Liver (tissue), 9 donors: ENCODE measurements around the gene CX3CR1. TPM values are rescaled to one million over a fixed set of nuclear protein-coding genes. Genes with fewer than 3 reads are reported as not detected.

Experiments
- DNase-seq: peaks from one replicate; pipeline ENCODE4 v3.0.0-alpha.2; 2017; ENCODE audit warnings: low spot score
- H3K27ac ChIP-seq, 2 donors: one replicate each; pipeline ENCODE4 v1.7.0; 2013; ENCODE audit warnings: inconsistent platforms in 2 of 2, low read length in 2 of 2, control low read depth in 1 of 2, low read depth in 1 of 2, mild to moderate bottlenecking in 1 of 2
- H3K27me3 ChIP-seq, 4 donors: one replicate each; pipeline versions ENCODE4 v1.6.1 to v1.7.0; 2013; ENCODE audit warnings: low read length in 3 of 4, inconsistent platforms in 1 of 4, mild to moderate bottlenecking in 1 of 4, moderate library complexity in 1 of 4; ENCODE audit not compliant: control insufficient read depth in 4 of 4, insufficient read depth in 4 of 4
- H3K36me3 ChIP-seq, 4 donors: one replicate each; pipeline versions ENCODE4 v1.6.1 to v1.7.0; 2013; ENCODE audit warnings: low read length in 3 of 4, mild to moderate bottlenecking in 3 of 4, low read depth in 1 of 4, moderate library complexity in 1 of 4; ENCODE audit not compliant: control insufficient read depth in 4 of 4, insufficient read depth in 3 of 4
- H3K4me1 ChIP-seq, 4 donors: one replicate each; pipeline versions ENCODE4 v1.6.1 to v1.7.0; 2013; ENCODE audit warnings: low read length in 3 of 4, mild to moderate bottlenecking in 3 of 4, moderate library complexity in 1 of 4; ENCODE audit not compliant: control insufficient read depth in 4 of 4, insufficient read depth in 4 of 4
- H3K4me3 ChIP-seq, 3 donors: one replicate each; pipeline versions ENCODE4 v1.6.1 to v1.7.0; 2013; ENCODE audit warnings: low read length in 3 of 3, control low read depth in 1 of 3, low read depth in 1 of 3, mild to moderate bottlenecking in 1 of 3
- H3K9ac ChIP-seq, 2 donors: one replicate each; pipeline ENCODE4 v1.7.0; 2013; ENCODE audit warnings: low read length in 2 of 2, mild to moderate bottlenecking in 2 of 2, moderate library complexity in 2 of 2, control low read depth in 1 of 2, low read depth in 1 of 2
- H3K9me3 ChIP-seq, 4 donors: one replicate each; pipeline versions ENCODE4 v1.6.1 to v1.7.0; 2013; ENCODE audit warnings: low read length in 3 of 4; ENCODE audit not compliant: control insufficient read depth in 4 of 4
- EGR1 ChIP-seq, 2 donors: IDR thresholded peaks; 2 replicates each; pipeline ENCODE4 v1.6.1; 2016 to 2018; ENCODE audit warnings: antibody characterized with exemption in 2 of 2, low read depth in 2 of 2
- FOXA1 ChIP-seq: IDR thresholded peaks from 2 replicates; pipeline ENCODE4 v1.6.1; 2016; ENCODE audit warnings: antibody characterized with exemption
- GABPA ChIP-seq, 2 donors: IDR thresholded peaks in 1 of 2; conservative IDR thresholded peaks in 1 of 2; 2 replicates each; pipeline ENCODE4 v1.6.1; 2016; ENCODE audit warnings: antibody characterized with exemption in 2 of 2, mild to moderate bottlenecking in 1 of 2, moderate library complexity in 1 of 2
- HNF4A ChIP-seq, 2 donors: conservative IDR thresholded peaks; 2 replicates each; pipeline ENCODE4 v1.6.1; 2016; ENCODE audit warnings: antibody characterized with exemption in 2 of 2, mild to moderate bottlenecking in 2 of 2
- HNF4G ChIP-seq: IDR thresholded peaks from 2 replicates; pipeline ENCODE4 v1.6.1; 2016; ENCODE audit warnings: antibody characterized with exemption
- JUND ChIP-seq, 2 donors: IDR thresholded peaks; 2 replicates each; pipeline ENCODE4 v1.6.1; 2016; ENCODE audit warnings: antibody characterized with exemption in 2 of 2
- NR2F2 ChIP-seq: IDR thresholded peaks from 2 replicates; pipeline ENCODE4 v1.6.1; 2016; ENCODE audit warnings: antibody characterized with exemption
- RAD21 ChIP-seq, 2 donors: IDR thresholded peaks; 2 replicates each; pipeline ENCODE4 v1.6.1; 2016; ENCODE audit warnings: antibody characterized with exemption in 2 of 2, mild to moderate bottlenecking in 2 of 2
- RXRA ChIP-seq, 2 donors: IDR thresholded peaks; 2 replicates each; pipeline ENCODE4 v1.6.1; 2017 to 2018; ENCODE audit warnings: antibody characterized with exemption in 2 of 2, mild to moderate bottlenecking in 1 of 2
- SP1 ChIP-seq: IDR thresholded peaks from 2 replicates; pipeline ENCODE4 v1.6.1; 2018; ENCODE audit warnings: antibody characterized with exemption, mild to moderate bottlenecking
- TAF1 ChIP-seq: conservative IDR thresholded peaks from 2 replicates; pipeline ENCODE4 v1.6.1; 2016; ENCODE audit warnings: antibody characterized with exemption, mild to moderate bottlenecking
- YY1 ChIP-seq: IDR thresholded peaks from 2 replicates; pipeline ENCODE4 v1.6.1; 2016; ENCODE audit warnings: antibody characterized with exemption, mild to moderate bottlenecking
- WGBS: extraction: QIAGEN DNeasy Blood & Tissue Kit; methylation state at CpG from one replicate; pipeline ENCODE4 v1.1.7; 2013; 5-methylcytosine and 5-hydroxymethylcytosine counted together
- polyA plus RNA-seq, 2 donors: library from polyadenylated mRNA; stranded (reverse) in 1 of 2; unstranded in 1 of 2; fragments of 200-250 nt in 1 of 2; fragments of >200 nt in 1 of 2; fragmentation: Nextera tagmentation in 1 of 2; extraction: Ambion mirVana in 1 of 2; gene quantifications; one replicate each; pipeline versions ENCODE4 v1.2.1 to v1.2.3, GENCODE V29; 2013 to 2015
- total RNA-seq, 2 donors: library from RNA; depleted of rRNA; stranded (reverse); fragments of >200 nt; gene quantifications; one replicate each; pipeline ENCODE4 v1.2.3, GENCODE V29; 2014
- TF ChIP-seq, protein P1 (sequence below): IDR thresholded peaks from 2 replicates; pipeline ENCODE4 v1.6.1; 2016; ENCODE audit warnings: antibody characterized with exemption
- TF ChIP-seq, protein P2 (sequence below): IDR thresholded peaks from 2 replicates; pipeline ENCODE4 v1.6.1; 2016; ENCODE audit warnings: antibody characterized with exemption
- TF ChIP-seq, protein P3 (sequence below): fragments of 150-350 bp; IDR thresholded peaks from 2 replicates; pipeline ENCODE4 v1.5.1; 2017; ENCODE audit warnings: improper control_type of control experiment, low read depth, low read length; ENCODE audit not compliant: missing input control
- TF ChIP-seq, protein P4 (sequence below): IDR thresholded peaks from 2 replicates; pipeline ENCODE4 v1.6.1; 2016; ENCODE audit warnings: antibody characterized with exemption, mild to moderate bottlenecking
- donor health status: healthy.
- donor health status: healthy.
- donor health status: healthy.
- donor health status: healthy.
- donor health status: healthy.

CX3CR1 gene
- total and polyA plus RNA-seq, 4 donors: 0.33 to 1.9 (median 0.55) TPM

DNA sequence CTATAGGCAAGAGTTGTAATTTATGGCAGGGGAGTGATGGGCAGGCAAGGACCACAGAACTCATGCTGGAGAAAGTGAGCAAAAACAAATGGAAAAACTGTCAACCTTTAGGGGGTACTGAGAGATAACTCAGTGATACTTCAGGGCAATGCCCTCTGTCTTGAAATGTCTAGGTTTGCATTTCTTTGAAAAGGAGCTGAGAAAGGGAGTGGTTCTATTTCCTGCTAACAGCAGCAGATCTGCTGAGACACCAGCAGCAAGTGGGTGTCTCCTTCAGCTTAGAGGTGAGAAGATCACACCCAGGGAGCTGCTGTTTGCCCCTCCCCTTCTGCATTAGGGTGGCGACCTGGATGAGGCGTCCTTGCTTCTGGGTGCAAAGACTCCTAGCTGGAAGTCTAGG, 45.2 kb downstream of the CX3CR1 start (continued):
- TF ChIP-seq, protein P1, sequence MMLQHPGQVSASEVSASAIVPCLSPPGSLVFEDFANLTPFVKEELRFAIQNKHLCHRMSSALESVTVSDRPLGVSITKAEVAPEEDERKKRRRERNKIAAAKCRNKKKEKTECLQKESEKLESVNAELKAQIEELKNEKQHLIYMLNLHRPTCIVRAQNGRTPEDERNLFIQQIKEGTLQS: no peak
- TF ChIP-seq RXRA (IDR thresholded peaks at IDR 0.05) (no peak), HNF4G (no peak), TAF1 (no peak), EGR1 (IDR thresholded peaks at IDR 0.05; ENCODE audit: low read depth in 2 of 2) (no peak)

DNA sequence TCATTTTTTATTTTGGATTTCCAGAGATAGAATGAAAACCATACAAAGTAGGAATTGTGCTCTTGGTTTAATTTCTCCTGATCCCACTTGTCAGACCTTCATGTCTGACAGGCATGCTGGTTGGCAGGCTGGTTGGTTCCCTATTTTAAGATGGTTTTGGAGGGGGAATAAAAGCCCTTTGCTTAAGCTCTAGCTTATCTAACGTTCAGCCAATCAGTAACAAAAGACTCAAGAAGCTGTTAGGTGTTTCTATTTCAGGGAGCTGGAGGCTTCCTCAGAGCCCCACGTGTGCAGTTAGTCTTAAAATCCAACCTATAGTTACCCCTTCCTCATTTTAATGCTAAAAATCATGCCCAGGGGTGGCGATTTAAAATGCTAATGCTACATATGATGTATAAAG, 47.0 kb downstream of the CX3CR1 start:
- Histone ChIP-seq H3K27ac (no peak overlapping the region), H3K4me3 (no peak overlapping the region), H3K9me3 (no peaks in the 10 kb centered on the region), H3K27me3 (no peaks in the 10 kb centered on the region), H3K4me1 (no peaks in the 10 kb centered on the region), H3K9ac (no peak overlapping the region), H3K36me3 (no peaks in the 10 kb centered on the region)
- no peak for TF ChIP-seq YY1
- TF ChIP-seq FOXA1: no peak
- TF ChIP-seq HNF4A (conservative IDR thresholded peaks at IDR 0.05): no peak
- TF ChIP-seq, protein P2, sequence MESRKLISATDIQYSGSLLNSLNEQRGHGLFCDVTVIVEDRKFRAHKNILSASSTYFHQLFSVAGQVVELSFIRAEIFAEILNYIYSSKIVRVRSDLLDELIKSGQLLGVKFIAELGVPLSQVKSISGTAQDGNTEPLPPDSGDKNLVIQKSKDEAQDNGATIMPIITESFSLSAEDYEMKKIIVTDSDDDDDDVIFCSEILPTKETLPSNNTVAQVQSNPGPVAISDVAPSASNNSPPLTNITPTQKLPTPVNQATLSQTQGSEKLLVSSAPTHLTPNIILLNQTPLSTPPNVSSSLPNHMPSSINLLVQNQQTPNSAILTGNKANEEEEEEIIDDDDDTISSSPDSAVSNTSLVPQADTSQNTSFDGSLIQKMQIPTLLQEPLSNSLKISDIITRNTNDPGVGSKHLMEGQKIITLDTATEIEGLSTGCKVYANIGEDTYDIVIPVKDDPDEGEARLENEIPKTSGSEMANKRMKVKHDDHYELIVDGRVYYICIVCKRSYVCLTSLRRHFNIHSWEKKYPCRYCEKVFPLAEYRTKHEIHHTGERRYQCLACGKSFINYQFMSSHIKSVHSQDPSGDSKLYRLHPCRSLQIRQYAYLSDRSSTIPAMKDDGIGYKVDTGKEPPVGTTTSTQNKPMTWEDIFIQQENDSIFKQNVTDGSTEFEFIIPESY: no peak
- TF ChIP-seq NR2F2: no peak
- WGBS: 35% methylated on average over 3 of the region's 3 CpGs
- DNase-seq: no peak

DNA sequence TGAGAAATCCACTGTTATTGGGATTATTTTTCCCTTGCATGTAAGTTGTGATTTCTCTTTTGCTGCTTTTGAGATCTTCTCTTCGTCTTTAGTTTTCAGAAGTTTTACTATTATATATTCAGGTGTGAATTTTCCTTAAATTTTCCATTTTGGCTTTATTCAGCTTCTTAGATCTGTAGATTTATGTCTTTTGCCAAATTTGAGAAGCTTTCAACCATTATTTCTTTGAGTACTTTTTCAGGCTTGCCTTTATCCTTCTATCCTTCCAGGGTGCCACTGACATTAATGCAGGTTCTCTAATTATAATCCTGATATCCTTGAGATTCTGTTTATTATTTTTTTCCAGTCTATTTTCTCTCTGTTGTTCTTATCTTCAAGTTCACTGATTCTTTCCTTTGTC, 49.4 kb downstream of the CX3CR1 start:
- Histone ChIP-seq H3K36me3 (no peaks in the 10 kb centered on the region), H3K27ac (no peak overlapping the region), H3K4me1 (no peaks in the 10 kb centered on the region), H3K4me3 (no peak overlapping the region), H3K27me3 (no peaks in the 10 kb centered on the region), H3K9ac (no peak overlapping the region), H3K9me3 (no peaks in the 10 kb centered on the region)
- DNase-seq: no peak
- WGBS: 84% methylated on average over 1 of the region's 1 CpG
- TF ChIP-seq, protein P3, sequence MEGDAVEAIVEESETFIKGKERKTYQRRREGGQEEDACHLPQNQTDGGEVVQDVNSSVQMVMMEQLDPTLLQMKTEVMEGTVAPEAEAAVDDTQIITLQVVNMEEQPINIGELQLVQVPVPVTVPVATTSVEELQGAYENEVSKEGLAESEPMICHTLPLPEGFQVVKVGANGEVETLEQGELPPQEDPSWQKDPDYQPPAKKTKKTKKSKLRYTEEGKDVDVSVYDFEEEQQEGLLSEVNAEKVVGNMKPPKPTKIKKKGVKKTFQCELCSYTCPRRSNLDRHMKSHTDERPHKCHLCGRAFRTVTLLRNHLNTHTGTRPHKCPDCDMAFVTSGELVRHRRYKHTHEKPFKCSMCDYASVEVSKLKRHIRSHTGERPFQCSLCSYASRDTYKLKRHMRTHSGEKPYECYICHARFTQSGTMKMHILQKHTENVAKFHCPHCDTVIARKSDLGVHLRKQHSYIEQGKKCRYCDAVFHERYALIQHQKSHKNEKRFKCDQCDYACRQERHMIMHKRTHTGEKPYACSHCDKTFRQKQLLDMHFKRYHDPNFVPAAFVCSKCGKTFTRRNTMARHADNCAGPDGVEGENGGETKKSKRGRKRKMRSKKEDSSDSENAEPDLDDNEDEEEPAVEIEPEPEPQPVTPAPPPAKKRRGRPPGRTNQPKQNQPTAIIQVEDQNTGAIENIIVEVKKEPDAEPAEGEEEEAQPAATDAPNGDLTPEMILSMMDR: no peak
- no peak for TF ChIP-seq RXRA (IDR thresholded peaks at IDR 0.05)
- no peak for TF ChIP-seq RAD21 (IDR thresholded peaks at IDR 0.05)
- TF ChIP-seq, protein P2: no peak
- TF ChIP-seq, protein P4, sequence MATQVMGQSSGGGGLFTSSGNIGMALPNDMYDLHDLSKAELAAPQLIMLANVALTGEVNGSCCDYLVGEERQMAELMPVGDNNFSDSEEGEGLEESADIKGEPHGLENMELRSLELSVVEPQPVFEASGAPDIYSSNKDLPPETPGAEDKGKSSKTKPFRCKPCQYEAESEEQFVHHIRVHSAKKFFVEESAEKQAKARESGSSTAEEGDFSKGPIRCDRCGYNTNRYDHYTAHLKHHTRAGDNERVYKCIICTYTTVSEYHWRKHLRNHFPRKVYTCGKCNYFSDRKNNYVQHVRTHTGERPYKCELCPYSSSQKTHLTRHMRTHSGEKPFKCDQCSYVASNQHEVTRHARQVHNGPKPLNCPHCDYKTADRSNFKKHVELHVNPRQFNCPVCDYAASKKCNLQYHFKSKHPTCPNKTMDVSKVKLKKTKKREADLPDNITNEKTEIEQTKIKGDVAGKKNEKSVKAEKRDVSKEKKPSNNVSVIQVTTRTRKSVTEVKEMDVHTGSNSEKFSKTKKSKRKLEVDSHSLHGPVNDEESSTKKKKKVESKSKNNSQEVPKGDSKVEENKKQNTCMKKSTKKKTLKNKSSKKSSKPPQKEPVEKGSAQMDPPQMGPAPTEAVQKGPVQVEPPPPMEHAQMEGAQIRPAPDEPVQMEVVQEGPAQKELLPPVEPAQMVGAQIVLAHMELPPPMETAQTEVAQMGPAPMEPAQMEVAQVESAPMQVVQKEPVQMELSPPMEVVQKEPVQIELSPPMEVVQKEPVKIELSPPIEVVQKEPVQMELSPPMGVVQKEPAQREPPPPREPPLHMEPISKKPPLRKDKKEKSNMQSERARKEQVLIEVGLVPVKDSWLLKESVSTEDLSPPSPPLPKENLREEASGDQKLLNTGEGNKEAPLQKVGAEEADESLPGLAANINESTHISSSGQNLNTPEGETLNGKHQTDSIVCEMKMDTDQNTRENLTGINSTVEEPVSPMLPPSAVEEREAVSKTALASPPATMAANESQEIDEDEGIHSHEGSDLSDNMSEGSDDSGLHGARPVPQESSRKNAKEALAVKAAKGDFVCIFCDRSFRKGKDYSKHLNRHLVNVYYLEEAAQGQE: no peak
- no peak for TF ChIP-seq SP1
- no peak for TF ChIP-seq GABPA (IDR thresholded peaks at IDR 0.05 in 1 of 2, conservative IDR thresholded peaks at IDR 0.05 in 1 of 2)
- TF ChIP-seq HNF4A (conservative IDR thresholded peaks at IDR 0.05): no peak
- no peak for TF ChIP-seq JUND (IDR thresholded peaks at IDR 0.05)
- TF ChIP-seq FOXA1: no peak
